Adrenal gland (tissue), 12 donors: ENCODE measurements around the gene MYL3. TPM values are rescaled to one million over a fixed set of nuclear protein-coding genes. Genes with fewer than 3 reads are reported as not detected.

Experiments
- DNase-seq, 7 donors: peaks; one replicate each; pipeline ENCODE4 v3.0.0-alpha.2; 2019 to 2020
- H3K27ac ChIP-seq, 5 donors: fragments of 200-600 bp; sonication (generic) in 4 of 5; 1 replicate in 3 of 5; 2 replicates in 2 of 5; pipeline versions ENCODE4 v1.5.1 to v1.8.0; 2016 to 2020; ENCODE audit warnings: mild to moderate bottlenecking in 1 of 5
- H3K27me3 ChIP-seq: fragments of 200-600 bp; 2 replicates; pipeline ENCODE4 v1.8.0; 2021
- H3K36me3 ChIP-seq, 2 donors: fragments of 200-600 bp; replicated peaks in 1 of 2; 1 replicate in 1 of 2; 2 replicates in 1 of 2; pipeline versions ENCODE4 v1.5.1 to v1.8.0; 2018 to 2022
- H3K4me1 ChIP-seq, 2 donors: fragments of 200-600 bp; replicated peaks in 1 of 2; 1 replicate in 1 of 2; 2 replicates in 1 of 2; pipeline versions ENCODE4 v1.5.1 to v1.8.0; 2018 to 2021
- H3K4me3 ChIP-seq, 4 donors: fragments of 200-600 bp; sonication (generic) in 3 of 4; one replicate each; pipeline ENCODE4 v1.5.1; 2016 to 2018
- H3K9me3 ChIP-seq, 3 donors: fragments of 200-600 bp; sonication (generic) in 1 of 3; replicated peaks in 1 of 3; 1 replicate in 2 of 3; 2 replicates in 1 of 3; pipeline versions ENCODE4 v1.5.1 to v1.8.0; 2016 to 2021
- POLR2A ChIP-seq, 2 donors: fragments of 450-650 bp; IDR thresholded peaks; one replicate each; pipeline ENCODE4 v1.6.1; 2017; ENCODE audit warnings: antibody characterized with exemption in 2 of 2, mild to moderate bottlenecking in 2 of 2, moderate library complexity in 1 of 2
- WGBS, 4 donors: extraction: QIAGEN DNeasy Blood & Tissue Kit in 2 of 4; methylation state at CpG; one replicate each; pipeline versions ENCODE4 v1.1.5 to v1.1.7; 2013 to 2017; 5-methylcytosine and 5-hydroxymethylcytosine counted together
- intact Hi-C, 2 donors: fragments of 100-400 bp; cut with DNase I; formaldehyde crosslinking; loops; one replicate each; pipeline versions ENCODE4 v1.14.1 to v1.15.0; 2022 to 2023
- polyA plus RNA-seq, 3 donors: library from polyadenylated mRNA; stranded (reverse); fragments of 200-250 nt in 2 of 3; fragments of 350-450 nt in 1 of 3; fragmentation: Illumina TruSeq in 1 of 3; extraction: RNeasy Lipid Tissue Mini Kit (QIAGEN cat#74804) in 1 of 3; gene quantifications; one replicate each; pipeline ENCODE4 v1.2.3, GENCODE V29; 2013 to 2014
- total RNA-seq, 9 donors: library from RNA; depleted of rRNA in 4 of 9; stranded (reverse); fragments of >200 nt in 4 of 9; fragments of 120-200 nt in 1 of 9; fragmentation: NEBNext Ultra II Directional in 1 of 9; extraction: Animal tissue kit (Norgen Biotek cat#: 25700) in 1 of 9; gene quantifications; one replicate each; pipeline versions ENCODE4 v1.1.0 to v1.2.4, GENCODE V29; 2013 to 2023
- TF ChIP-seq, protein P1 (sequence below), 6 experiments: fragments of 450-650 bp in 4 of 6; fragments of 200-600 bp in 2 of 6; sonication (generic) in 1 of 6; IDR thresholded peaks; 1 replicate in 5 of 6; 2 replicates in 1 of 6; pipeline versions ENCODE4 v1.5.1 to v1.8.0; 2016 to 2021; ENCODE audit warnings: antibody characterized with exemption in 6 of 6, mild to moderate bottlenecking in 2 of 6, moderate library complexity in 1 of 6
- donor health status: healthy with polysubstance abuse.
- donor health status: Bipolar disorder and iron deficiency.
- donor health status: DM: yes; HTN: yes; CAD: no.
- donor health status: DM: no; HTN: no; CAD: no.
- donor health status: DM: no; HTN: no; CAD: no.
- donor health status: DM: yes; HTN: yes; CAD: no.

MYL3 gene
- total and polyA plus RNA-seq, 12 donors: 1.4 to 12.7 (median 4.6) TPM; not detected in 1

DNA sequence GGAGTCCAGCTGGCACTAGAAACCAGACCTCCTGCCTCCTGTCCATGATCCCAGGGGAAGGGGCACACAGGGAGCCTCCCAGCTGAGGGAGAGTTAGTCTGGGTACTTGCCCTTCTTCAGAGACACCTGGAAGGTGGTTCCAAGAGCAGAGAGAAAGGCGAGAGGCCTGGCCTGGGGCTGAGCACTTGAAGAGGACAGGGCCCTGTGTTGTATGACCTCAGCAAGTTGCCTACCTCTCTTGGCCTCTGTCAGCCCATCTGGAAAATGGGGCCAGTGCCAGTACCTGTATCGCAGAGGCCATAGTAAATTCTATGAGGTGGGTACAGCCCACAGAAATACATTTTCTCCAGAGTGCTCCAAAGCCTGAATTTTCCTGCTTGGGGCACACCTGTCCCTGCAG is 33.8 kb upstream of the MYL3 start:
- Histone ChIP-seq H3K4me3 (no peak overlapping the region), H3K27me3 (peaks cover 11% of the 10 kb centered on the region), H3K27ac (no peak overlapping the region), H3K36me3 (no peaks in the 10 kb centered on the region), H3K4me1 (peaks cover 8 to 17% of the 10 kb centered on the region in 2 donors), H3K9me3 (no peaks in the 10 kb centered on the region)
- intact Hi-C loops: loop anchor here in 1 of 2 donors (5.0 kb wide), 1 partner anchor 195 kb away; the partner anchor contains the start of gene TMIE
- DNase-seq: no peak
- TF ChIP-seq POLR2A (IDR thresholded peaks at IDR 0.05): no peak
- TF ChIP-seq, protein P1, sequence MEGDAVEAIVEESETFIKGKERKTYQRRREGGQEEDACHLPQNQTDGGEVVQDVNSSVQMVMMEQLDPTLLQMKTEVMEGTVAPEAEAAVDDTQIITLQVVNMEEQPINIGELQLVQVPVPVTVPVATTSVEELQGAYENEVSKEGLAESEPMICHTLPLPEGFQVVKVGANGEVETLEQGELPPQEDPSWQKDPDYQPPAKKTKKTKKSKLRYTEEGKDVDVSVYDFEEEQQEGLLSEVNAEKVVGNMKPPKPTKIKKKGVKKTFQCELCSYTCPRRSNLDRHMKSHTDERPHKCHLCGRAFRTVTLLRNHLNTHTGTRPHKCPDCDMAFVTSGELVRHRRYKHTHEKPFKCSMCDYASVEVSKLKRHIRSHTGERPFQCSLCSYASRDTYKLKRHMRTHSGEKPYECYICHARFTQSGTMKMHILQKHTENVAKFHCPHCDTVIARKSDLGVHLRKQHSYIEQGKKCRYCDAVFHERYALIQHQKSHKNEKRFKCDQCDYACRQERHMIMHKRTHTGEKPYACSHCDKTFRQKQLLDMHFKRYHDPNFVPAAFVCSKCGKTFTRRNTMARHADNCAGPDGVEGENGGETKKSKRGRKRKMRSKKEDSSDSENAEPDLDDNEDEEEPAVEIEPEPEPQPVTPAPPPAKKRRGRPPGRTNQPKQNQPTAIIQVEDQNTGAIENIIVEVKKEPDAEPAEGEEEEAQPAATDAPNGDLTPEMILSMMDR (IDR thresholded peaks at IDR 0.05): no peak
- WGBS, 4 donors: 89 to 100% (median 92%) methylated on average over 1 to 2 of the region's 2 CpGs

DNA sequence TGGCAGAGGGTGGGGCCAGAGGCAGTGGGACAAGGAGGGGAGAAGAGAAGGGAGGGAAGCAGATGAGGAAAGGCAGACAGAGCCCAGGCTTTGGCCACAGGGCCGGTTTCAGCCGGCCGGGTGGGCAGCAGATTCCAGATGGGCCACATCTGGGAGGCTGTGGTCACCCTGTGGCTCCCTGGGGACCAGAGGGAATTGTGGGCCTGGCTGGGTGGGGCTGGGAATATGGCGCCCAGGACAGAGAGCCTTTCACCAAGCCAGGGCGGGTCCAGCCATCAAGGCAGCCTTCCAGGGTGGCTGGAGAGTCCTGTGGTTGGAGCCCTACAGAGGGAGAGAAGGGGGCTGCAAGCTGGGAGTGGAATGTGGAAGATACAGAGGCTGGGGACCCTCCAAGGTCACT is 33.1 kb upstream of the MYL3 start:
- Histone ChIP-seq H3K27ac (no peak overlapping the region), H3K36me3 (no peaks in the 10 kb centered on the region), H3K4me3 (no peak overlapping the region), H3K9me3 (no peaks in the 10 kb centered on the region), H3K4me1 (peaks cover 9 to 23% of the 10 kb centered on the region in 2 donors), H3K27me3 (peaks cover 11% of the 10 kb centered on the region)
- DNase-seq: no peak
- TF ChIP-seq POLR2A (IDR thresholded peaks at IDR 0.05): no peak
- TF ChIP-seq, protein P1 (IDR thresholded peaks at IDR 0.05): no peak
- 72 to 79% (median 77%) methylated on average over 4 to 5 of the region's 5 CpGs for WGBS, 4 donors
- intact Hi-C loops: loop anchor here in 1 of 2 donors (5.0 kb wide), 1 partner anchor 194 kb away; the partner anchor contains the start of gene TMIE

DNA sequence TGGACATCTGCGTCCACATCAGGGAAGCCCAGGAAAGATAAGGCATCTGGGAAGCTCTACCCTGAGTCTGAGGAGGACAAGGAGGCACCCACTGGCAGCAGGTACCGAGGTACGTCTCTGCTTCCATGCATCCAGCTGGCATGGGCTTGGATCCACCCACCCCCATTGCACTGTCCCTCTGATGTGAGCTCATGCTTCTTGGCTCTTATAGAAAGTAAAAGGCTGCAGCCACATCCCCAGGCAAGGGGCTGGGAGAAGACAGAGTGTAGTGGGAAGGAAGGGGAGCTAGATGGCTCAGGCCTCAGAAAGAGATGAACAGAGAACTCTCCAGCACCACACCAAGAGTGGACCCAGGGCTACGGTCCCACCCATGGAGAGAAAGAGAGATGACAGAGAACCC is 32.5 kb upstream of the MYL3 start:
- H3K27me3 ChIP-seq: peaks cover 11% of the 10 kb centered on the region
- TF ChIP-seq, protein P1 (IDR thresholded peaks at IDR 0.05): no peak
- TF ChIP-seq POLR2A (IDR thresholded peaks at IDR 0.05): no peak
- WGBS, 4 donors: 50 to 83% (median 65%) methylated on average over 4 of the region's 4 CpGs
- intact Hi-C loops: loop anchor here (2.0 to 5.0 kb wide), 2 partner anchors 191 to 193 kb away; partner anchors contain the start of gene TMIE (in 1 of the 2)
- H3K4me1 ChIP-seq: peaks cover 9 to 24% of the 10 kb centered on the region in 2 donors
- DNase-seq: peak in 1 of 7 donors; percentile 6
- H3K27ac ChIP-seq: no peak overlapping the region
- H3K4me3 ChIP-seq: no peak overlapping the region
- no peaks in the 10 kb centered on the region for H3K9me3 ChIP-seq
- H3K36me3 ChIP-seq: no peaks in the 10 kb centered on the region

DNA sequence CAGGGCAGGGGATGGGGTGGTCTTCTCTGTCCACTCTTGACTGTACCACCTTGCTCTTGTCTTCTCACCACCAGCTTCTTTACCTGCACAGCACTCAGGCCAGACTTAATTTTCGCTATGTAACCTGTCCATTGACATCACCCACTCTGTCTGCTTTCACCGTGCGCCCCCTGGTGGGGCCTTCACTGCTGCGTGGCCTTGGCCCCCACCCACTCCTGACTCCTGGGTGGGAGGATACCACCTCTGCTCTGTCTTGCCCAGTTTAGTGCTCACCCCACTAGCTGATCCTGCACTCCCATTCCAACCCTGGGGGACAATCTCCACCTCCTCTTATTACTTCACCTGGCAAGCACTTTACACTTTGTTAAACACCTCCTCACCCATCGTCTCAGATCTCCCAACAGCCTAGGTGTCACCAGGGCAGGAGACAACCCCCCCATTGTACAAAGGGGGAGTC is 32.0 kb upstream of the MYL3 start:
- no peaks in the 10 kb centered on the region for H3K36me3 ChIP-seq
- no peak overlapping the region for H3K27ac ChIP-seq
- H3K4me1 ChIP-seq: peaks cover 9 to 24% of the 10 kb centered on the region in 2 donors
- peak; percentile 60 to 87 (median 77) for DNase-seq
- no peak for TF ChIP-seq POLR2A (IDR thresholded peaks at IDR 0.05)
- TF ChIP-seq, protein P1 (IDR thresholded peaks at IDR 0.05): peak; percentile 81 to 94 (median 86)
- intact Hi-C loops: loop anchor here (2.0 to 5.0 kb wide), 2 partner anchors 190 to 193 kb away; partner anchors contain the start of gene TMIE (in 1 of the 2)
- H3K4me3 ChIP-seq: no peak overlapping the region
- 16 to 23% (median 17%) methylated on average over 5 of the region's 5 CpGs for WGBS, 4 donors
- peaks cover 11% of the 10 kb centered on the region for H3K27me3 ChIP-seq
- no peaks in the 10 kb centered on the region for H3K9me3 ChIP-seq
